CD1c-positive myeloid dendritic cell (primary cell): Measurements from ENCODE around the gene CNKSR3.

Experiments
- DNase-seq: peaks from one replicate; pipeline ENCODE4 v3.0.0-alpha.2; 2016; ENCODE audit errors: extremely low spot score

Gene CNKSR3

DNA sequence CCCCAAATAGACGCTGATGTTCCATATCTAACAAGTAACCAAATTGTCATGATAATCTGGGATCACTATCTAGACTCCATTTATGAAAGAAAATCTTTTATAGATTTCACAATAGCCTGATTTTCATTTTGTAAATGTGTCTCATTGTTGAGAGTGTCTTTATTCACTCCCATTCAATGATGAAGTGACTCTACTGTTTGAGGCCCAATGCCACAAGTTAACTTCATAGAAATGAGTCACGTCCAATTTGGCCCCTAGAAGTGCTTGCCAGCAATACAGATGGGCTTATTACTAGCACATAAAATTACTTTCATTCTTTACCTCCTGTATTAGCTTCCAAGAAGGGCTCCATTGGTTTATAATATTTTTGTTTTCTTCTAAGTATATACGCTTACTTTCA, 160.2 kb downstream of the CNKSR3 start:
- no peak for DNase-seq

DNA sequence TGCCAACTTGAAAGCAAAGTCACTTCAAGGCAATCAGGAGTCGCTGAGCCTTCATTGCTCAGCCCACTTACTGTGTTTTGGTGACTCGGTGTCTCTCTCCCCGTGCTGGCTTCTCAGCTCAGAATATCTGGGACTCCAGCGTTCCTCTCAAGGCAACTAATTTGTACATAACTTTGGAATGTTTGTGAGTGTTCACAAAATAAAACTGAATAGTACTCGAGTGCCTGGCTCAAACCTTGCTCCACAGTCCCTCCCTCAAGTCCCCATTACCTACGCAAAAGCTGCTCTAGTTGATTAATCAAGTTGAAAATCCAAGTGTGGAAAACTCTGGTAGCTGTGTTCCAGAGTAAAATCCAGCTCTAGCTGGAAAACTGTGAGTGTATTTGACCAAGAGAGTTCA, 162.5 kb downstream of the CNKSR3 start:
- no peak for DNase-seq

GRCh38 chr6:154345811-154346210, 164.7 kb downstream of the CNKSR3 start:
- no peak for DNase-seq

GRCh38 chr6:154343473-154344308, 166.8 kb downstream of the CNKSR3 start:
- no peak for DNase-seq

- DNase-seq = no peak
Measured at GRCh38 chr6:154341871-154342270, 168.6 kb downstream of the CNKSR3 start.

DNA sequence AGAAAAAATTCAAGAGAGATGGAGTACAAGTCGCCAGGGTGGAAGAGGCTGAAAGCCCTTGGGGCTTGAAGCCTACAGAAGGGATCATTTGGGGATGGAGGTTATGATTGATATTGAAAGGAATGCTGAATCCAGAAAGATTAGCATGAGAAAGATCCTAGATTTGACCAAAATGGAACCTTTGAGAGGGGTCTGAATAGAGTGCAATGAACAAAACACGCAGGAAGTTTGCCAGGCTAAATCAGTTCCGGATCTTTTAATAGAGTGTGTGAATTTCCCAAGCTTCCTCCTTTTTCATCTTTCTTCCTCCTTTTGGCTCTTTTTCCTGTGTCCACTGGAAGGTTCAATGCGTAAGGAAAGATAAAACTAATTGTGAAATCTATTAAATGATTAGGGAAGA, 169.1 kb downstream of the CNKSR3 start:
- DNase-seq = peak; percentile 58
